ENCODE data around the gene LIG1.

- TF ChIP-seq CTCF (conservative IDR thresholded peaks at IDR 0.05; ENCODE audit: low read length) (no peak), EZH2phosphoT487 (IDR thresholded peaks at IDR 0.05; ENCODE audit: borderline replicate concordance, low read depth, low read length) (no peak)
Observed at GRCh38 chr19:48203222-48203793, 33.2 kb upstream of the LIG1 start.
